ENCODE results near the gene JMJD4.

Gene JMJD4

GRCh38 chr1:227753999-227754711, 19.1 kb upstream of the JMJD4 start:
- no peak for DNase-seq (ENCODE audit: low read depth in 1 of 2, low spot score in 1 of 2)

GRCh38 chr1:227749916-227750710, 15.0 kb upstream of the JMJD4 start:
- DNase-seq (ENCODE audit: low read depth in 1 of 2, low spot score in 1 of 2): no peak

DNA sequence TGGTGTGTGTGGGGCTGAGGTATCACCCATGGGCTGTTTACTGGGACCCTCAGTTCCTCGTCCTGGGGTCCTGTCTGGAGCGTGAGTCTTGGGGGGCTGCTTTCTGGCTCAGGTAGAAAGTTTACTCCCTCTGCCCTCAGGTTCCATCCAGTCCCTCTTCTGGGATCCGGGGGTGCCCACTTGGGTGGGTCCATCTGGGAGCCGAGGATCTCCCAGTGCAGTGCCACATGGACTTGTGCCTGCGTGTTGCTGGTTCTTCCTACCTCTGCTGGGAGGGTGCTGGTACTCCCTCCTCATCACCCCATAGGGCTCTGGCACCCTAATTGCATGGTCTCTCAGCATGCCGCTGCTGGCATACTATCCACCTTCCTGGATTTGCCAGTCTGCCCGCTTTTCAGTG, 14.1 kb upstream of the JMJD4 start:
- no peak for DNase-seq (ENCODE audit: low read depth in 1 of 2, low spot score in 1 of 2)

- no peak for DNase-seq (ENCODE audit: low read depth in 1 of 2, low spot score in 1 of 2)
These were observed 13.5 kb upstream of the JMJD4 start for GRCh38 chr1:227748496-227749182.

DNA sequence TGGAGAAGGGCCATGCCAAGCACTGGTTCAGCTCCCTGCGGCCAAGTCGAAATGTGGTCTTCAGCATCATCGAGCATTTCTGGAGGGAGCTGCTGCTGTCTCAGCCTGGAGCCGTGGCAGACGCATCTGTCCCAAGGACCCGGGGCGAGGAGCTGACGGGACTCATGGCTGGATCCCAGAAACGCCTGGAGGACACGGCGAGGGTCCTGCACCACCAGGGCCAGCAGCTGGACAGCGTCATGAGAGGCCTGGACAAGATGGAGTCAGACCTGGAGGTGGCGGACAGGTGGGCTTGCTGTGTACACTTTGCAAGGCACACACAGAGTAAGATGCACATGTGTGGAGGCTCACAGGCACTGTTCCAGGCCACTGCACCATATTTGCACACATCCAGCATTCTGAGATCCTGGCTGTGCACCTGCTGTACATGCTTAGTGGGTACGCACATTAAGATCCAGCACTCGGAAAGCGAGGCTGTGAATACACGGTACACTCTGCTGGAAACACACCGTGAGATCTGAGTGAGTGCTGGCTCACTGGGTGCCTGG, 12.9 kb upstream of the JMJD4 start:
- no peak for DNase-seq (ENCODE audit: low read depth in 1 of 2, low spot score in 1 of 2)

DNA sequence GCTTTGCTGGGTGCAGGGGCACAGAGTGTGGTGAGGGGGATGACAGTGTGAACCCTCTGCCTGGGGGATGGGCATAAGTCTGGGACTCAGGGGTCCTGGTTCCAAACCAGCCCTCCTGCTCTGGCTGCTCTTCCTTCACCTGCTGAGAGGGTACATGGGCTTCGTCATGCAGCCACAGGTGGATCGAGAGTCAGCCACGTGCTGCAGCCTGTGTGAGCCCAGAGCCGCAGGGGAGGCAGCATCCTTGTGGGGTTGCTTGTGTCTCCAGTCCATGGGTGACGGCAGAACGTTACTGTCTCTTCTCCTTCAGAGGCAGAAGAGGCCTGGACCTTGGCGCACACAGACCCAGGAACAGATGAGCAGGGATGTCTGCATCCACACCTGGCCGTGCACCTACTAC, 12.3 kb upstream of the JMJD4 start:
- no peak for DNase-seq (ENCODE audit: low read depth in 1 of 2, low spot score in 1 of 2)

DNA sequence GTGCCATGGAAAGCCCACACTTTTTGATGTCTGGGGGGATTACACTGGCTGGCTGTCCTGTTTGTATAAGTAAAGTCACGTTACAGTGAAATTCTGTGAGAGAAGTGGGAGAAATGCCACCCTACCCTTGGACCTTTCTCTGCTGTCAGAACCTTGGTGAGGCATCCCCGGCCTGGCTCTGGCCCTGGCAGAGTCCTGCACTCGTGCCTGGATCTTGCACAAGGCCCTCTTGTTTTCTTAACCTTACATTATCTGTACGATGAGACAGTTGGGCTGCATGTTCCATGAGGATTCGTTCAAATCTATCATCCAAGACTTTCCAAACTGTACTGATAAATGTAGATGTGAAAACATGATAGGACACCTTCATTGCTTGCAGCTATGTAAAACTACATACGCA, 11.6 kb upstream of the JMJD4 start:
- DNase-seq (ENCODE audit: low read depth in 1 of 2, low spot score in 1 of 2): no peak

DNA sequence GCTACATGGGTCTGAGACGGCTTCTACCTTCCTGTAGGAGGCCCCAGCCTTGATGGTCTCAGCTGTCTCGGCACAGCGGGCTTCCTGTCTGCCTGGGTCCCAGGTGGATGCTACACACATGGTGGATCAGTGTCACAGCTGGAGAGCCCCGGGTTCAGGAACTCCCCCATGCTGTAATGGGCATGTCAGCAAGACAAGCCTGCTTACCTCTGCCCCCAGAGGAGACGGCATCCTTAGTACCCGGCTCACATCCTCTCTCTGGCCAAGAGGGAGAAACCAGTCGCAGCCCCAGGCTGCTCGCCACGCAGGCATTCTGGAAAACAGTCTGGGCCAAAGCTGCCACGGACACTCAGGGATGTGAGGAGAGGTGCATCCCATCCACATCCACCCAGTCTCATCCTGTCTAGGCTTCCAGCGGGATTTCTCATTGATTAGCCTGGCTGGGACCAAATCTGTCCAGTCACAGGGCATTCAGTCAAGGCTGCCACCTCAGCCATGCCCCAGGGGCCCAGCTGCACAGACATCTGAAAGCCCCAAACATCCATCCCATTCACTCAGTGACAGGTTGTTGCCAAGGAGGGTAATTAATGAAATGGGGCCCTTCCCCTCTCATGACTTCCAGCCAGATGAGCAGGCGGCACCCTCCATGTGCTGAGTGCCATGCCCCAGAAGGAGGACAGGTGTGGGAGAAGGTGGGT, 10.6 kb upstream of the JMJD4 start:
- no peak for DNase-seq (ENCODE audit: low read depth in 1 of 2, low spot score in 1 of 2)

DNA sequence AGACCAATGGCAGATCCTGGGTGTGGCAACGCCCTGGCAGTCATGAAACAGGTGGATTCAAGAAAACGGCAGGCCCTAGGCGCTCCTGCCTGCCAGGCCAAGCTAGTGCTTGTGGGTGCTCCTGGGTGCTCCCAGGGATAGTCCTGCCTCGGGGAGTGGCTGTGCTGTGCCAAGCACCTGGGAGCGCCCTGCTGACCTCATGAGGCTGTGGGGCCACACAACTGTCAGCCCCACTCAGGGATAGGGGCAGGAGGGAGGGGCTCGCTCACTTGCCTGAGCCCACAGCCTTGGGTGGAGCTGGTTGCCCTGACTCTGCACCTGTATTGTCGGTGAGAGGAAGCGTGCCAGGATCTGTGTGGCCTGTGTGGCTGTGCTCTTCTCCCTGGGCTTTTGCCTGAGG, 9.6 kb upstream of the JMJD4 start:
- no peak for DNase-seq (ENCODE audit: low read depth in 1 of 2, low spot score in 1 of 2)

DNA sequence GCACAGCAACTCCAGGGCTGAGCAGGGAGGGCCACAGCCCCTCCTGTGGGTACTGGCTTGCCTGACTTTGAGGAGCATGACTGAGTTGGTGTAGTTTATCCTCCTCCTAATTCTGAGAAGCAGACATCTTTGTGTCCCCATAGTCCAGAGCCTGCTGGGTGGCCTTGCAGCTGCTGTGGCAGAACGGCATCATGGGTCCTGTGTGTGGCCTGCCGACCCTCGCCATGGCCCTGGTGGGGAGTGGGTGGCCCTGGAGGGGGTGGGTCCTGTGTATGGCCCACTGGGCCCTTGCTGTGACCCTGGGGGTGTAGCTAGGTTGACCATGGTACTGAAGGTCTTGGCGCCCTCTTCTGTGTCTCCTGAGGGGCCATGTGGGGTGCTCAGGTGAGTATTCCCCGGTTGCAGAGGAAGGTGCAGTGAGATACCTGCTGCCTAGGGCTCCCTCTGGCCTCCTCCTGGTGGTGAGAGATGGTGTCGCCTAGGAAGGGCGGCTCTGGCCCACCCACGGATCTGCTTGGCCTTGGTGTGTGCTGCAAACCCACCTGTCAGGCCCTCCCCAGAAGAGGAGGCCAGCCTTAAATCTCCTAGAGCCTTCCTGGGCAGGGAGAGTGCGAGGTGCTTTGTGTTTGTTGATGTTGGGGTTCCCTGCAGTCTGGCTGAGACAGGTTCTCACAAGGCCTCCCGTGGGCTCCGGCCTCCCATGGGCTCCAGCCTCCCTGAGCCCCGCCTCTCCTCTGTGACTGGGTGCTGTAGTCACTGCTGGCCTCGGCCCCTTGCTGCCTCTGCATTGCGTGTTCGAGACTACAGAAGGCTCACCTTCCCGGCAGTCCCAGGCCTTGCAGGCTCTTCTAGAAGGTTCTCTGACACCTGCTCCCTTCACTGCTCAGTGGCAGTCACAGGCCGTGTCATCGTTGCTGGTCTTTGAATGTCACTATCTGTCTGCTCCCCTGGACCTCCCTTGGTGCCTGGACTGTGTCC, 7.9 kb upstream of the JMJD4 start:
- DNase-seq (ENCODE audit: low read depth in 1 of 2, low spot score in 1 of 2): no peak

DNA sequence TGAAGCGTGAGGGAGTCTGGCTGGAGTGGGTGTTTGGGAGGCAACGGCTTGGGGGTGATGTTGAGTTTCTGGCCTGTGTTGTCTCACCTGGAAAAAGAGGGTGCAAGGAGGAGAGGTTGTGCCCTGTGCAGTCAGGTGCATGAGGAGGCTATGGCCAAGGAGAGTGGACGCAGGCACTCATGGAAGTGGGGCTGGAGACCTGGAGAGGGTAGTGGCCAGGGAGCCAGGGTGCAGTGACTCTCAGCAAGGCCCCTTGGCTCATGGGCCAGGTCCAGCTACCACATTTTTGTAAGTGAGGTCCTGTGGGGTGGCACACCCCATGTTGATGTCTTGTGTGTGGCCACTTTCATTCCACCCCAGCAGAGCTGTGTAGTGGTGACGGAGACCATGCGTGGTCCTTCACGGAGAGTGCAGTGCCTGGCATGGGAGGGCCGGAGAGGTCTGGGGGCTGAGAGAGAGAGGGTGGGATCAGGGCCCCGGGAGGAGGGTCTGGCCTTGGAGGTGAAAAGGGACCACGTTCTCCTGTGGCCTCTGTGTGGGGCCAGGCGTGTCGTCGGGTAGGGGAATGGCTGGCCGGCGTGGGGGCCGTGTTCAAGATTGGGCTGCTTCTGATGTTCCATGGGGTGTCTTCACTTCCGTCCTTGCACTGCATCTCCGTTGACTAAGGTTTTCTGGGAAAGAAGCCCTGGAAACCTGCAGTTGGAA, 6.2 kb upstream of the JMJD4 start:
- no peak for DNase-seq (ENCODE audit: low read depth in 1 of 2, low spot score in 1 of 2)

DNA sequence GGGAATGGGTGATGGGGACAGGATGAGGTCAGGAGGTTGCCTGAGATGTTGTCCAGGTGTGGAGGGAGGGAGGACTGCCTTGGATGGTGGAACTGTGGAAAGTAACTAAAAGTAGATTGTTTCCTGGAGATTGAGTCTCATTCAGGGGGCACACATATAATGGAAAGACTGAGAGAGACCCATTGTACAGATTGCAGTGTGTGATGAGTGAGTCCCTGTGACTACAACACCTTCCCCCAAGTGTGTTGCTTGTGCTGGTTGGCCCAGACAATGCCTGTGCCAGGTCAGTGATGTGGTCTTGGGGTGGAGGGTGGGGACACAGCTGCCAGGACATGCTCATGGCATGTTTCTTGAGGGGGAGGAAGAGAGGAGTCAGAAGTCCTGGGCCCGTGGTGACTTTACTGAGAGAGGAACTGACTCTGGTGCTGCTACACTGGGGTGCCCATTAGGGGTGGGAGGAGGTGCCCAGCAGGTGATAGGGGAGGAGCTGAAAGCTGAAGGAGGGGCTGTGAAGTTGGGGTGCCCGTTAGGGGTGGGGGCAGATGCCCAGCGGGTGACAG, 5.4 kb upstream of the JMJD4 start:
- DNase-seq (ENCODE audit: low read depth in 1 of 2, low spot score in 1 of 2): no peak

- no peak for DNase-seq (ENCODE audit: low read depth in 1 of 2, low spot score in 1 of 2)
These were observed 4.5 kb upstream of the JMJD4 start for GRCh38 chr1:227739636-227740035.

GRCh38 chr1:227738820-227739219, 3.7 kb upstream of the JMJD4 start:
- DNase-seq (ENCODE audit: low read depth in 1 of 2, low spot score in 1 of 2): no peak

DNA sequence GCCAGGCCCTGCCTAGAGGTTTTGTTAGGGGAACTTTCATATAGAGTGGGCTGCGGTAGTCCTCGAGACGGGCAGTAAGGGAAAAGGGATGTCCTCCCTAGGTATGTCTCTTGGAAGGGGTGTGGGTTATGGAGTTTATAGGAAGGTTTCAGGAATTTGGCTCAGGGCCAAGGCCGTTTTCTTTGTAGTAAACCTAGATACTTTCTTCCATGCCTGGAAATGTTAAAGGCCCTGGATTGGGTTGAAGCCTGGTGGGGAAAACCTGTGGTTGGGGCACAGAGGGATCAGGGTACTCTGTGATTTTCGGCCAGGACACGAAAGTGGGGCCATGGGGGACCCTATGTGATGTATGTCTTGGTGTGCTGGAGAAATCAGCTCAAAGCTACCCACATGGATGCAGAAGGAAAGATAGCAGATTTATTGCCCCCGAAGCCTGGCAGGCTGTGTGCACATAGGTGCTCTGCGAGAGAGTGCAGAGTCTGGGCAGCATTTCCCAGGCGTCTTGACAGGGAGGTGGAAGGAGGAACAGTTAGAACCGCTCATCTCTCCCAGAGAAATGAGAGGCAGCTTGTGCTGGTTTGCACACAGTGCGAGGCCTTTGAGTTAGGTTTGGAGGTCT, 1.8 kb upstream of the JMJD4 start:
- no peak for DNase-seq (ENCODE audit: low read depth in 1 of 2, low spot score in 1 of 2)

DNA sequence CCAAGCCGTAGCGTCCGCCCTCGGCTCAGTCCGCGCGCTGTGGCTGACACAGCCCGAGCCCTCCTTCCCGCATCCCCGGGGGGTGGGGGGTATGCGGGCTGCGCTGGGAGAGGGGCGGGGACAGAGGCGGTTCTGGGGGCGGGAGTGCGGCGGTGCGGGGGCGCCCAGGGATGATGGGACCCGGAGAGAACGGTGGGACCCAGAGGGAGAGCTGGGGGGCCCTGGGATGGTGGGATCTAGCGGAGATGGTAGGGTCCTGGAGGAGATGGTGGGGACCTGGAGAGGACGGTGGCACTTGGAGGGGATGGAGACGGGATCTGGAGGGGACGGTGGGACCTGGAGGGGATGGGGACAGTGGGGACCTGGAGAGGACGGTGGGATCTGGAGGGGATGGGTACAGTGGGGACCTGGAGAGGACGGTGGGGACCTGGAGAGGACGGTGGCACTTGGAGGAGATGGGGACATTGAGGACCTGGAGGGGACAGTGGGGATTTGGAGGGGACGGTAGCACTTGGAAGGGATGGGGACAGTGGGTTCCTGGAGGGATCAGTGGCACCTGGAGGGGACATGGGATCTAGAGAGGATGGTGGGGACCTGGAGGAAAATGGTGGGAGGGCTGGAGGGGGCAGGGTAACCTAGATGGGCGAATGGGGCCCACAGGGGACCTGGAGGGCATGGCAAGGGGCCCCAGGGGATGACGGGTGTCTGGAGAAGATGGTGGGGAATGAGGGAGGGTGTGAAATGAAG, 610 bp upstream of the JMJD4 start:
- DNase-seq (ENCODE audit: low read depth in 1 of 2, low spot score in 1 of 2): no peak

DNA sequence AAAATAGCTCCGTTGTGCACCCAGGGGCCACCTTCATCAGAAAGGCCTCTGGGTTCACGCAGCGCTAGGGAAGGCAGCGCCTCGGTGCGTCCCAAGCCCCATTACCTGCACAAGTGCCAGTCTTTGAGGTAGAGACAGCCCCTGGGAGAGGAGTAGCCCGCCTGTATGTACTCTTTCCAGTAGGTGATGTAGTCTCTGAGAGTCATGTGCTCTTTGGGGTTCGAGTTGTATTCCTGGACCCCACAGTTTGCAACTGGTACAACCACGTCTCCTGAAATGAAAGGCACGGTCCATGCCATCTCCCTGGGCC, 601 bp downstream of the JMJD4 start:
- DNase-seq (ENCODE audit: low read depth in 1 of 2, low spot score in 1 of 2): no peak

All from stimulated activated CD4-positive, alpha-beta T cell treated with anti-CD3 and anti-CD28 coated beads, Interleukin-15, amount 100 ng/mL, for 1 hour (primary cell).